OCI-M2 (cell line): ENCODE results near the gene PACS2.

Experiments used
- DNase-seq: peaks from one replicate; lab custom pipeline; 2025; ENCODE audit not compliant: unreplicated experiment; lab: John Stamatoyannopoulos, UW

The PACS2 gene

GRCh38 chr14:105398044-105398725 lies 83.6 kb downstream of the PACS2 start, which contains the start of gene TEX22:
Gene TEX22, plus strand, starts transcription at chr14:105398538. Its CDS starts 803 bp downstream, at chr14:105399341.
- DNase-seq: peak; percentile 63

GRCh38 chr14:105398726-105399465 lies 84.3 kb downstream of the PACS2 start:
- DNase-seq: no peak

- no peak for DNase-seq
Observed at GRCh38 chr14:105399466-105399775, 84.9 kb downstream of the PACS2 start.

- DNase-seq: no peak
Observed at GRCh38 chr14:105400016-105400415, 85.5 kb downstream of the PACS2 start.

- no peak for DNase-seq
Observed at GRCh38 chr14:105401699-105402098, 87.2 kb downstream of the PACS2 start.

- DNase-seq: no peak
Observed at GRCh38 chr14:105408592-105408991, 94.0 kb downstream of the PACS2 start.

- no peak for DNase-seq
Observed at GRCh38 chr14:105409364-105409763, 94.8 kb downstream of the PACS2 start.

- no peak for DNase-seq
Observed at GRCh38 chr14:105410642-105411016, 96.1 kb downstream of the PACS2 start.

GRCh38 chr14:105411017-105411941 lies 96.7 kb downstream of the PACS2 start:
- DNase-seq: no peak

GRCh38 chr14:105411985-105412770 lies 97.6 kb downstream of the PACS2 start:
- DNase-seq: no peak

GRCh38 chr14:105412771-105413543 lies 98.4 kb downstream of the PACS2 start:
- no peak for DNase-seq

GRCh38 chr14:105413544-105413886 lies 99.0 kb downstream of the PACS2 start:
- no peak for DNase-seq

- peak; percentile 27 for DNase-seq
Observed at GRCh38 chr14:105414456-105415371, 100.2 kb downstream of the PACS2 start.

- no peak for DNase-seq
Observed at GRCh38 chr14:105415481-105416428, 101.2 kb downstream of the PACS2 start.

- DNase-seq: no peak
Observed at GRCh38 chr14:105416671-105417070, 102.1 kb downstream of the PACS2 start.

GRCh38 chr14:105417690-105418121 lies 103.2 kb downstream of the PACS2 start:
- DNase-seq: no peak

- DNase-seq: no peak
Observed at GRCh38 chr14:105418269-105419194, 104.0 kb downstream of the PACS2 start.
